GM10266 (cell line): ENCODE data around the gene MID1IP1.
A peak's percentile ranks its signal among the peaks of the same experiment; 100 is the strongest.

Experiments used
- DNase-seq: peaks from one replicate; pipeline ENCODE4 v3.0.0; 2012; ENCODE audit errors: extremely low spot score
- TF ChIP-seq, protein P1 (sequence below): IDR thresholded peaks from 2 replicates; pipeline ENCODE4 v1.5.1; 2012; ENCODE audit warnings: mild to moderate bottlenecking, low read depth; ENCODE audit not compliant: control insufficient read depth, insufficient read depth; ENCODE audit errors: missing control alignments

MID1IP1 gene

DNA sequence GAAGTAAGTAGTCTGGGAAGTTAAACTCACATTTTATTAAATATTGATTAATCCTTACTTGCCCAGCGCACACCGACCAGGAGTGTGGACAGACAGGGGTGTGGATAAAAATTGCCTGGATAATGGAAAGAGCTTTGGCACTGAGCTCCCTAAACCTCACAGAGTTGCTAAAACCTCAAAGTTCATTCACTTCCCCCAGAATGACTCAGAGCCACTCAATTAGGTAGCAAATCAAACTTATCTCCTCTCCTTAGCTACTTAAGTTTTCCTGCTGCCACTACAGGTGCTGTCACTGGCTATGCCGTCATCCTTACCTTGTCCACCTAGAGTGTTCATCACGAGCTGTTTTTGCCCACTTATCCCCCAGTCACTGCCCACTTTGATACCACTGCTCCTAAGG lies 27.0 kb upstream of the MID1IP1 start:
- TF ChIP-seq, protein P1, sequence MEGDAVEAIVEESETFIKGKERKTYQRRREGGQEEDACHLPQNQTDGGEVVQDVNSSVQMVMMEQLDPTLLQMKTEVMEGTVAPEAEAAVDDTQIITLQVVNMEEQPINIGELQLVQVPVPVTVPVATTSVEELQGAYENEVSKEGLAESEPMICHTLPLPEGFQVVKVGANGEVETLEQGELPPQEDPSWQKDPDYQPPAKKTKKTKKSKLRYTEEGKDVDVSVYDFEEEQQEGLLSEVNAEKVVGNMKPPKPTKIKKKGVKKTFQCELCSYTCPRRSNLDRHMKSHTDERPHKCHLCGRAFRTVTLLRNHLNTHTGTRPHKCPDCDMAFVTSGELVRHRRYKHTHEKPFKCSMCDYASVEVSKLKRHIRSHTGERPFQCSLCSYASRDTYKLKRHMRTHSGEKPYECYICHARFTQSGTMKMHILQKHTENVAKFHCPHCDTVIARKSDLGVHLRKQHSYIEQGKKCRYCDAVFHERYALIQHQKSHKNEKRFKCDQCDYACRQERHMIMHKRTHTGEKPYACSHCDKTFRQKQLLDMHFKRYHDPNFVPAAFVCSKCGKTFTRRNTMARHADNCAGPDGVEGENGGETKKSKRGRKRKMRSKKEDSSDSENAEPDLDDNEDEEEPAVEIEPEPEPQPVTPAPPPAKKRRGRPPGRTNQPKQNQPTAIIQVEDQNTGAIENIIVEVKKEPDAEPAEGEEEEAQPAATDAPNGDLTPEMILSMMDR = no peak
- DNase-seq = no peak

DNA sequence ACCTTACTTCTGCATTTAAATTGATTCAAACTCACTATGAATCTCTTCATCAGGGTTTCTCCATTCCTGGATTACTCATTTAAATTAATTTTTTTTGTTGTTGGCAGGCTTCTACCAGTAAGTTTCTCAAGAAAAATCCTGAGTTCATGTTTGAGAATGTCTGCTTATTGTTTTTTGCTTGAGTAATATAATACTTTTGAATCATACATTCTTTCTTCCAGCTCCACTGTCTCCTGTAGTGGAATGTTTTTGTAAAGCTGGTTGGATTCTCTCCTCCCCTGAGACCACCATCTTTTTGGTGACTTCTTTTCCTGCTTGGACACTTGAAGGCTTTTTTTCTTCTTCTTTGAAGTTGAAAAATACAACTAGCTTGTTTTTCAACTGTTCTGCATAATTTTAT lies 4.3 kb upstream of the MID1IP1 start:
- TF ChIP-seq, protein P1 = no peak
- no peak for DNase-seq

DNA sequence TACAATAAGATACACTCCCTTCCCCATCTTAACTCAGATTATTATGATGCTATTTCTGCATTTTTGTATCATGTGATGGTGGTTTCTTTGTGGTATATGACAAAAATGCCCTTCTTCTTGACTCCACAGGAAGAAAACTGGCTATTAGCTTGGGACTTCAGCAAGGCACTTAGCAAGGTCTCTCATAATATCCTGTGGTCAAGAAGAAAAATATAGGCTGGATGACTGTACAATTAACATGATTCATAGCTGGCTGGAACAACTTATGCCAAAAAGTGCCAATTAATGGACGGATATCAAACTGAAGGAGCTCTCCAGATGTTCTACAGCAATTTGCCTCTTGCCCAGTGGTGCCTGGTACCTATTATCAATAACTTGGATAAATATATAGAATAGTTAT lies 2.3 kb upstream of the MID1IP1 start:
- no peak for DNase-seq
- TF ChIP-seq, protein P1 = no peak

DNA sequence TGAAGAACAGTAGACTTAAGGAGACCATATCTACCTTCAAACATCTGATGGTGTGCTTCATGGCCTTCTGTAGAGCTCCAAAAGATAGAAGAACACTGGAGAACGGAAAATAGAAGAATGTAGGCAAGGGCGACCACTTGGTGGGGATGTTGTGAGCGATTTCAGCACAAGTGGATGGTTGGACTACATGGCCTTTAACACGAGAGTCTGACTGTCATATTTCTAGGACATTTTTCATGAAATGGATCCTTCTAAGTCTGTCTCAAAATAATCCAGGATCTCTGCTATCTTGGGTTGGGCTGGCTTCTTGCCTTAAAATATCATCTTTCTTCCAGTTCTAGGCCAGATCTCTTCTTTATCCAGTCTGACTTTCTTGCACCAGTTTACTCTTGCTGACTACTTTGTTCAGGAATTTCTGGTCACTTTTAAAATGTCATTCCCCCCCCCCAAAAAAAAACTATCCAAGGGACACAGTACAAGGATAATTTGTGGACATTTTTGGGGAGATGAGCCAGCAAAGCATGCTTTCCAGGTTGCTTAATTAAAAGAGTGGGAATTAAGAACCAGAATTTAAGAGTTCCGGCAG lies 1.2 kb upstream of the MID1IP1 start:
- TF ChIP-seq, protein P1 = no peak

DNA sequence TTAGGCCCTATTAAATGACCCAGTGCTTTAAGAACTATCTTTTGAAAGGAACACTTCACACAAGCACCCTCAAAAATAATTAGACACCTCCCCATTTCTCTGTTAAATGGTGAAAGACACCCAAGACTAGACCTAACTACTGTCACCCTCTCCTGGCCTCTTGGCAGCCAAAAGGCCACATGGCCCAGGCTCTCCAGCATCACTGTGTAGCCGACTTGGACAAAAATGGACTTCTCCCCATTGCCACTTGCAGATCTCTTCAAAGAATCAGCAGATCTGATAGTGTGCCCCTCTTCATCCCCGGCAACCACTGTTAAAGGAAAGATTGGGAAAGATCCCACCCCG lies 2.0 kb downstream of the MID1IP1 start:
- no peak for DNase-seq
- TF ChIP-seq, protein P1 = no peak

More for the DNA sequence above, 1.2 kb upstream of the MID1IP1 start:
- DNase-seq = no peak

DNA sequence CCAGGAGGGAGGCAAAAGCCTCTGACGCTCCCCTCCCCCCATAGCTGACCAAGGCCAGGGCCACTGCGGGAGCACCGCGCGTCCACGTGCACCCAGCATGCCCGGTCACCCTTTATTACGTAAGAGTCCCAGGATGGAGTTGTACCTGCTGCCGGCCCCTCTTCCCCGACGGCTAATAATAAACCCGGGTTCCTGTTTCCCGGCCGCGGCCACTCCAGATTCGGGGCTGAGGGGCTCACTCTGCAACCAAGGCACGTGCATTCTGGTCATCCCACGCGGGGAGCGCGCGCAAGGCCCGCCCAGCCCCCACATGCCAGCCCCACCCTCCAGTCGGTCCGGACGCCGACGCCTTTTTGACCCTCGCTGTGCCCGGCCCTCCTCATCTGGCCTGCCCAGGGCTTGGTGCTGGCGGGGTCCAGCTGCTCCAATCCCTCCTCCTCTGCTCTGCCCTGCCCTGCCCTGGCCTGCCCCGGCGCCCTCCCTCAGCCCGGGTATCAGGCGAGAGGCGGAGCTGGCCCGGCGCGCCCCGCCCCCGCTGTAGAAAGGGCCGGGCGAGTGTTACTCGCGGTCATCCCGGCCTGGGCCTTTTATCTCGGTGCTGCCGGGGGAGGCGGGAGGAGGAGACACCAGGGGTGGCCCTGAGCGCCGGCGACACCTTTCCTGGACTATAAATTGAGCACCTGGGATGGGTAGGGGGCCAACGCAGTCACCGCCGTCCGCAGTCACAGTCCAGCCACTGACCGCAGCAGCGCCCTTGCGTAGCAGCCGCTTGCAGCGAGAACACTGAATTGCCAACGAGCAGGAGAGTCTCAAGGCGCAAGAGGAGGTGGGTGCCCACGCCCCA lies 2.6 kb downstream of the MID1IP1 start:
- TF ChIP-seq, protein P1 = no peak
- DNase-seq = peak; percentile 70

DNA sequence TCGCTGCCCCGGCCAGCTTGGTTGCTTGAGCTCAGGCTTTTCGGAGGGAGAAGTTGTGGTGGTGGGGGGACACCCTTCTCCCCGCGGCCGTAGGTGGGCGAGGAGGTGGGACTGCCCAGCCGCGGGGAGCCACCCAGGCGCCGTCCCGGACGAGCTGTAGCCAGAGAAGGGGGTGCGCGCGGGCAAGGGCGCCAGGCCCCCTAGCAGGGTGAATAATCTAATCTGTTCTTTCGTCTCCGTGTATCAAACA lies 3.1 kb downstream of the MID1IP1 start:
- TF ChIP-seq, protein P1 = no peak
- no peak for DNase-seq
